HFF-Myc (cell line): ENCODE results near the gene ANAPC10.
"Not testable (repeated sequence)": the region's sequence is repeated elsewhere in the genome, so short reads cannot be mapped to it uniquely, and the experiment has no call there.

Experiments used
- DNase-seq: peaks from one replicate; pipeline ENCODE4 v3.0.0-alpha.2; 2011; ENCODE audit warnings: low read depth; ENCODE audit errors: extremely low read depth
- H3K4me3 ChIP-seq: replicated peaks from 2 replicates; pipeline ENCODE4 v1.5.1; 2011; ENCODE audit warnings: low read depth, mild to moderate bottlenecking, control low read depth, low read length
- CTCF ChIP-seq: IDR thresholded peaks from 2 replicates; pipeline ENCODE4 v1.5.1; 2012; ENCODE audit warnings: mild to moderate bottlenecking, low read depth, low read length, control low read depth; ENCODE audit errors: missing control alignments

The ANAPC10 gene

DNA sequence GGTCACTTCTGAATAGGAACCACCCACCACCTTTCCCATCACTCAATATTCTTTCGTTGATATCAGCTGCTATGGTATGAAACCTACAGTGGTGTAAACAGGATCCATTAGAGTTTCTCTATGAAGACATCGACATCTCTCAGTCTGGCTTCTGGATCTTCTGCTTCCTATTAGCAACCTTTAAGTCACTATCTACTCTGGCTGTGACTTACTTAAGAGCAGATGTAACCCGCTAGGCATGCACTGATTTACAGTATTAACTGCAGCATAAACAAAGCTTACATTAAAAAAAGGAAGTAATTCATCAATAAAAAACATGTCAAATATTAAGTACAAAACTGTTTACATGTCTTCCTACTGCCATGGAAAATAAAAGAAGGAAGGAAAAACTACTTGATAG is 96.4 kb downstream of the ANAPC10 start:
- H3K4me3 ChIP-seq = no peak overlapping the region
- TF ChIP-seq CTCF = no peak

DNA sequence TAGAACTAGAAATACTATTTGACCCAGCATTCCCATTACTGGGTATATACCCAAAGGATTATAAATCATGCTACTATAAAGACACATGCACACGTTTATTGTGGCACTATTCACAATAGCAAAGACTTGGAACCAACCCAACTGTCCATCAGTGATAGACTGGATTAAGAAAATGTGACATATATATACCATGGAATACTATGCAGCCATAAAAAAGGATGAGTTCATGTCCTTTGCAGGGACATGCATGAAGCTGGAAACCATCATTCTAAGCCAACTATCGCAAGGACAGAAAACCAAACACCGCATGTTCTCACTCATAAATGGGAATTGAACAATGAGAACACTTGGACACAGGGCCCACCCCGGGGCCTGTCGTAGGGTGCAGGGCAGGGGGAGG is 97.3 kb downstream of the ANAPC10 start:
- DNase-seq, H3K4me3 ChIP-seq: not testable (repeated sequence)

More for the DNA sequence above, 96.4 kb downstream of the ANAPC10 start:
- DNase-seq = no peak

GRCh38 chr4:144989306-144989705 is 108.7 kb downstream of the ANAPC10 start:
- no peak for DNase-seq
- no peak overlapping the region for H3K4me3 ChIP-seq
- no peak for TF ChIP-seq CTCF

DNA sequence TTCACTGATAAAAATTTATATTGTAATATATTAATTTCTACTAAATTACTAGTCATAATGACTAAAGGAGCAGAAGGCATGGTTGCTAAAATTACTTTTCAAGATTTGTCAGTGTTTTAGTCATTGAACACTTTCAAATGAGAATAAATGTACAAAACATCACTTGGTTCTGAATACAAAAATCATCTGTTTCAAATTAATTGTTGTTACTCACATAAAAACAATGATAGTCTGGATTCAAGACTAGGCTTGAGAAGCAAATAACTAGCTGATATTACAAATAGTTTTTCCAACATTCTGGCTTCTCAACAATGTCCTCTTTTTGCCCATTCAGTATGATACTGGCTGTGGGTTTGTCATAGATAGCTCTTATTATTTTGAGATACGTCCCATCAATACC is 112.5 kb downstream of the ANAPC10 start:
- no peak for DNase-seq
- no peak for TF ChIP-seq CTCF
- no peak overlapping the region for H3K4me3 ChIP-seq

GRCh38 chr4:144985014-144985413 is 113.0 kb downstream of the ANAPC10 start:
- H3K4me3 ChIP-seq = no peak overlapping the region
- DNase-seq = no peak

DNA sequence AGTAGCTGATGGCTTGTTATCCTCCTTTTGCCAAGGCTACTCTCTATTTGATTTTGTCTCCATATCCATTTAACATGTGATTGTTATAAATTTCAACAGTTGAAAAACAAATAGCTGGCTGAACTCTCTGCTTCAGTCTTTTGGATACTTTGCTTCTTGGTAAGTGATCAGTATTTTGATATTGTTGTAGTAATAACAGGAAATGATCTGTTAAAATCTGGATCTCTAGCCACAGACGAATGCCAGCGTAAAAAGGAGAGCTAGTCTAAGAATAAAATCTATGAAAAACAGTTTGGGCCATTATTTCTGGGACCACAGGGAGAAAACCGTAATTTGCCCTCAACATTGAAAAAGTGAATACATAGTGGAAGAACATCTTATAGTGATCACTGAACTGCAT is 113.8 kb downstream of the ANAPC10 start:
- no peak for DNase-seq
- H3K4me3 ChIP-seq = no peak overlapping the region
- no peak for TF ChIP-seq CTCF

More at GRCh38 chr4:144985014-144985413, 113.0 kb downstream of the ANAPC10 start:
- TF ChIP-seq CTCF = no peak

GRCh38 chr4:144975718-144976117 is 122.3 kb downstream of the ANAPC10 start:
- no peak overlapping the region for H3K4me3 ChIP-seq
- no peak for DNase-seq
- no peak for TF ChIP-seq CTCF

DNA sequence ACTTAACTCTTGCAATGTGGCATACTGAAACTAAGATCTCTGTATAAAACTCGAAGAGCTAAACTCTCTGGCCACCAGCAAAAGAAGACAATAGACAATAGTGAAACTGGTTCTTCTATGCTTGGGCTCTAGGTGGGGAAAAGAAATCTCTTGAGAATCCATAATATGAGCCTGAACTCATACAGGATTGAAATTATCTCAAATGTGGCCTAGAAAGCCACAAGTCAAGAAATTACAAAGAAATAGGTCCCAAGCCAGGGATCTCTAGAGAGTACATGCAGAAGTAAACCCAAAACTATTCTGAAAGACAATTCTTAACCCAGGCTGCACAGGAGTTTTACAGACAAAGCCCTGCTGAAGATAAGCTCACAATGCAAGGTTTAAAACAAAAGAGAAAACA is 127.4 kb downstream of the ANAPC10 start:
- no peak for DNase-seq
- no peak overlapping the region for H3K4me3 ChIP-seq
- no peak for TF ChIP-seq CTCF
